NCI-H774 (cell line): Measurements from ENCODE around the gene RASAL3.
A peak's percentile ranks its signal among the peaks of the same experiment; 100 is the strongest.

Experiments
- DNase-seq: peaks from one replicate; lab custom pipeline; 2025; lab: John Stamatoyannopoulos, UW

Gene RASAL3

GRCh38 chr19:15436012-15436825 lies 28.1 kb downstream of the RASAL3 start:
- no peak for DNase-seq

- no peak for DNase-seq
These were observed 30.8 kb downstream of the RASAL3 start for GRCh38 chr19:15433519-15434069.

GRCh38 chr19:15432629-15433518 lies 31.5 kb downstream of the RASAL3 start:
- peak; percentile 88 for DNase-seq

GRCh38 chr19:15432018-15432494 lies 32.3 kb downstream of the RASAL3 start:
- no peak for DNase-seq

- DNase-seq, result no peak
These were observed 32.8 kb downstream of the RASAL3 start for GRCh38 chr19:15431396-15432017.

DNA sequence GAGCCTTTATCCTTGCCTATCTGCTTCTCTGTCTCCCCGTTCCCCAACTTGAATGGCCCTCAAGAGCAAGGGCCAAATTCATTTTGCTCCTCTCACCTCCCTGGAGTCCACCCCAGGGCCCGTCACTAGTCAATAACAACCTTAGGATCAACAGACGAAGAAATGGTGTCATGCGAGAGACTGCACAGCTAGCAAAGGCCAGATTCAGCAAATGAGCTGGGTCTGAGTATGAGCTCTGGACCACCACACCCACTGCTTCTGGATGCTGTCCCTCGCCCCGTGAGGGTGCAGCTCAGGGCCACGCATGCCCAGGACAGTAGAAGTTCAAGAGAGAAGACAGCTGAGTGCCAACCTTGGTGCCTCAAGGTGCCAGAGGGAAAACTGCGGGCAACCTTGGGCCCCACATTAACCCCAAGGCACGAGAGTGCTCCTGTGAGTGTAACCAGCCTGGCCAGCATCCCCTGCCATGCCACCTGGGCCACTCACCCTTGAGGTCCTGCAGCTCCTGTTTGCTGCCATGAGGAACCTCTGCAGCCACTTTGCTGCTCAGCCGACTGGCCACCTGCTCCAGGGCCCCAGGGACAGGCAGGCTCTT lies 33.7 kb downstream of the RASAL3 start:
- no peak for DNase-seq

DNA sequence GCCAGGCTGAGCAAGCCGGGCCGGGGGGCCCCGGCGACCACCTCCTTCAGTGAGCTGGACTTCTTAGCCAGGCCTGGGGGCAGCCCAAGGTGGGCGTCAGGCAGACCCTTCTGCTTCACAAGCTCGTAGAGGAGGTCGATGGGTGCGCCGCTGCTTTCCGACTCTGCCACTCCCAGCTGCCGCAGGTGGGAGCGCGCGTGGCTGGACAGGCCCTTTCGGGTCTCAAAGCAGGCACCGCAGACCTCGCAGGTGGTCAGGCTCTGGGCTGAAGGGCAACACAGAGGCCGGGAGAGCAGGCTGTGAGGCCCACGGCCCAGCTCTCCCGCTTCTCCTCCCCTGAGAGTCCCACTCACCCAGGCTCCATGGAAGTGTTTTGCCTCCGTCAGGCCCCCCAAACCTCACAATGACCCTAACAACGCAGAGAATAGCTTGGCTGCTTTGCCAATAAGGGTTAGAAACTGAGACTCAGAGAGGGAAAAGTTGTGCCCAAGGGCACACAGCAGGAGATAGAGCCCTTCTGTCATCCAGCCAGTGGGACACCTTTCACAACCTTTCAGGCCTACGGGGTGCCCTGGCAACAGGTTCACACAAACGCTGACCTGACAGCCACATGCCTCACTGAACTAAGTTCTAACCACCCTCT lies 34.4 kb downstream of the RASAL3 start:
- DNase-seq, result no peak

- no peak for DNase-seq
These were observed 35.2 kb downstream of the RASAL3 start for GRCh38 chr19:15428956-15429824.

DNA sequence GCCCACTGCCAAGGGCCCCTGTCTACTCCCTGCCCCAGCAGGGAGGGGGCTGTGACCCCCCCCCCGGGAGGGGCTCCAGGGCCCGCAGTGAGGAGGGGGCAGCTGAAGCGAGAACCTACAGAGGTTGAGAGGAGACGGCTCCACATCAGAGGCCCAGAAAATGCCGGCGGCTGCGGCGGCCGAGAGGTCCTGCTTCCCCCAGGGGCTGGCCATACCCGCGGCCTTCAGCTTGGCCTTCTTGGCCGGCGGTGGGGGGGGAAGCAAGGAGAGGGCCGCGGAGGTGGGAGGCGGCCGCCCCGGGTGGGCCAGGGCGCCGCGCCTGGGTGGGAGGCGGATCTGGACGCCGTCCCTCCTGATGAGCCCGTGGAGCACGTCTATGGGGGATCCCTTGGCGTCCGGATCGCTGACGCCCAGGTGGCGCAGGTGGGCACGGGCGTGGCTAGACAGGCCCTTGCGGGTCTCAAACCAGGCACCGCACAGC lies 36.3 kb downstream of the RASAL3 start:
- no peak for DNase-seq

DNA sequence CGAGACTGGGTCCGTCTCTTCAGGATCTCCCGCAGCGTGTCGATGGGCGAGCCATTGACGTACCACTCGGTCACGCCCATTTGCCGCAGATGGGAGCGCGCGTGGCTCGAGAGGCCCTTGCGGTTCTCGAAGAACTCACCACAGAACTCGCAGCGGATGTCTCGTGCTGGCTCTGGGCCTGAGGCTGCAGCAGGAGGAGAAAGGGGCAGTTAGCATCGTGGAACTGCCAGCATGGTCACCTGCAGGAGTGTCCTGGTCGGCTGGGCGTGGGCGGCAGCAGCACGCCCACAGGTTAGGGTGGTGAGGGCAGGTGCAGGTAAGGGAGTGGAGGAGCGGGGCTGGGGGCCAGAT lies 37.0 kb downstream of the RASAL3 start:
- DNase-seq, result no peak

DNA sequence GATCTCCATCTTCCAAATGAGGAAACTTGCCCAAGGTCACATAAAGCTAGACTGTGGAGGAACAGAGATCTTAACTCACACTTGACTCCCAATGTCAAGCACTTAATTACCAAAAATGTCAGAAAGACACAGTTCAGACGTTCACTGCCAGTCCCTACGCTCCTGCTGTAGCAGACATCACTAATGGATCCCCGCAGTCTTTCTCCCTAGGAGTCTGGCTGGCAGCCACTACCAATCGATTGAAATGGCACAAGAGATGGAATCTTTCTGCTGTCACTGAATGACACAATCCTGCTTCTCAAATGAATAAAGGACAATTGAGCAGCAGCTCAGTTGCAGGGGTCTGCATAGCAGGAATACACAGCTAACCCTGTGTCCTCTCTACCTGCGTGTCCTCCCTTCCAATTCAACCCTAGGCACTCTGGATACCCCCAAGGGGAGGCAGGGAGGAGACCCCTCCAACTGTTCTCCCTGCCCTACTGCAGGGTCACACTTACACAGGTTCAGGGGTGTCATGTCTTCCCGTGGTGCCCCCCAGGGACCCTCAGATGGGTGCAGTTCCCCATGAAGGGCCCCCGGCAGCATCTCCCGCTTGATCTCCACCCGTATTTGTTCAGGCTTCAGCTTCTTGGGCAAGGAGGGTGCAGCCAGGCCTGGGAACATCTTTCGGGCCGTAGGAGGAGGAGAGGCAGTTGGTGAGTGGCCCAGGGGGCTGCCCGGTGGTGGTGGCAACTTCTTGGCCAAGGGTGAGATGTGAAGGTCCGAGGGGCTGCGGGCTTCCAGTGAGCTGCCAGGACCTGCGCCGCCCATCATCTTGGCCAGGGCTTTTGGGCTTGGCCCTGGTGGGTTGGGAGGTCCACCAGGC lies 37.6 kb downstream of the RASAL3 start:
- no peak for DNase-seq

GRCh38 chr19:15425321-15425950 lies 38.9 kb downstream of the RASAL3 start:
- no peak for DNase-seq

- DNase-seq, result no peak
These were observed 39.6 kb downstream of the RASAL3 start for GRCh38 chr19:15424692-15425272.

- DNase-seq, result no peak
These were observed 40.2 kb downstream of the RASAL3 start for GRCh38 chr19:15424121-15424520.

DNA sequence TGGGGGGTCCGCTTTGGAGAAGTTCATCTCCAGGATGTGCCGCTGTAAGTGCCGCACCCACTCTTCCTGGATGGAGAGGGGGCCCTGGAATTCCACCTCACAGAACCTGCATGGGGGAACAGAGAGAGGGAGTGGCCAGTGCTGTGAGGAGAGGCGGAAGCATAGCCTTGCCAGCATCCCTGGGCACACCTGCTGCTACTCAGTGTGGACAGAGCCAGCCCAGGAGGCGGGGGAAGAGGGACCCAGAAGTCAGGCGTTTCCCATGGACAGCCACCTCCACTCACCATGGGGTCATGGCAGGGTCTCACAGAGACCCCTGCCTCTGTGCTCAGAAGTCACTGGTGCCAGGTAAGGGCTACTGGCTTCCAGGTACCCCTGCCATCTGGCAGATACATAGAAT lies 41.2 kb downstream of the RASAL3 start:
- DNase-seq, result no peak

DNA sequence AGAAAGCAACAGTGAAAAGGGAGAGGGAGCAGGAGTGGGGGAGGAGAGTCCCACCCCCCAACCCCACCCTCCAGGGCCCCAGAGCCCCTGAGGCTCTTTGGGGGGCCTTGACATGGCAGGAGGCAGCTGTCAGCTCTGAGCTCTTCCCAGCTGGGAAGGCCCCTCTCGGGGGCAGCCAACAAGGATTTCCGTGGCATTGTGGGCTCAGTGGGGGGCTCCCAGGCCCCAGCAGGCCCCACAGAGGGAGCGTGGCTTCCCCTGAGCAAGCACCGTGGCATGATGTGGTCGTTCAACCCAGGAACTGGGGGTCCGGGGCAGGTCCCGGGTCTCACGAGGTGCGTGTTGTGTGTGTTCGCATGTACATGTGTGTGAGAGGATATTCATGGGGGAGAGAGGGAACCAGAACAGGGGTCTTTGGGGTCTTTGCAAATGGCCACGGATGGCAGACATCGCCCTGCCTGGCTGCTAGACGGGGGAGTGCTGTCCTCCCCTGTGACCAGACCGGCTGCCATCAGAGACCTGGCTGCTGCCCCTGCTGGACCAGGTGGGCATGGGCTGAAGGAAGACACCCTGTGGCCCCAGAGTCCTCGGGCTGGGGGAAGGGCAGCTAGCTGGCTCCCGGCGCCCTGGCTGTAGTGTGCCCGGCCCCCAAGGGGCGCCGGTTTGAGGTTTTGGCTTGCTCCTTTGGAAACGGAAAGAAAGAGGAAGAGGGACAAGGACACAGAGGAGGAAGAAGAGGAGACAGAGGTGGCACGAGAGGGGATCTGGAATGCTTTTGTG lies 41.9 kb downstream of the RASAL3 start:
- no peak for DNase-seq

- no peak for DNase-seq
These were observed 42.6 kb downstream of the RASAL3 start for GRCh38 chr19:15421721-15422260.
